Endothelial cell of umbilical vein (primary cell): ENCODE measurements around the gene PTPRT. TPM values are rescaled to one million over a fixed set of nuclear protein-coding genes. Genes with fewer than 3 reads are reported as not detected.

Source experiments
- BruUV-seq: library from RNA; stranded (reverse); fragments of 400-500 nt; replicated peaks from 2 replicates; lab custom pipeline; 2021; lab: Mats Ljungman, UMichigan
- CTCF ChIA-PET: fragments of 300-600, 350-600 bp; sonication (Branson Sonifier 250); formaldehyde crosslinking; loops from one replicate; lab custom pipeline; 2021; ENCODE audit warnings: antibody characterized with exemption, inconsistent platforms; lab: Charles Lee
- POLR2A ChIA-PET: fragments of 300-600, 350-600 bp; sonication (Branson Sonifier 250); formaldehyde crosslinking; loops from one replicate; lab custom pipeline; 2021; ENCODE audit warnings: antibody characterized with exemption, inconsistent platforms; lab: Charles Lee
- DNase-seq: peaks from one replicate; pipeline ENCODE4 v3.0.0-alpha.2; 2011; ENCODE audit warnings: low read depth, low spot score
- FAIRE-seq: peaks from 2 replicates; lab custom pipeline; 2011; peaks lifted over from hg19 to GRCh38; lab: Jason Lieb, UNC
- H2AFZ ChIP-seq: 2 replicates; pipeline ENCODE4 v1.6.0; 2012; ENCODE audit warnings: low read depth, low read length, control low read depth, inconsistent platforms
- H3K27ac ChIP-seq: 2 replicates; pipeline ENCODE4 v1.5.1; 2011; ENCODE audit warnings: low read depth, mild to moderate bottlenecking, control low read depth, low read length, moderate library complexity; ENCODE audit not compliant: insufficient read depth
- H3K27me3 ChIP-seq, 2 experiments: 2 replicates each; pipeline versions ENCODE4 v1.6.0 to v1.6.1; 2011; ENCODE audit warnings: low read length in 2 of 2, mixed read lengths in 1 of 2; ENCODE audit not compliant: control insufficient read depth in 2 of 2, insufficient read depth in 2 of 2
- H3K36me3 ChIP-seq, 2 experiments: 2 replicates in 1 of 2; 3 replicates in 1 of 2; pipeline ENCODE4 v1.5.1; 2011; ENCODE audit warnings: low read length in 2 of 2, mild to moderate bottlenecking in 1 of 2, moderate library complexity in 1 of 2; ENCODE audit not compliant: control insufficient read depth in 2 of 2, insufficient read depth in 2 of 2; ENCODE audit errors: extremely low read depth in 1 of 2
- H3K4me1 ChIP-seq: 3 replicates; pipeline ENCODE4 v1.5.1; 2011; ENCODE audit warnings: mild to moderate bottlenecking, low read length; ENCODE audit not compliant: control insufficient read depth, insufficient read depth; ENCODE audit errors: extremely low read depth
- H3K4me2 ChIP-seq: 2 replicates; pipeline ENCODE4 v1.6.1; 2011; ENCODE audit warnings: low read length, control low read depth, mixed read lengths; ENCODE audit not compliant: insufficient read depth
- H3K4me3 ChIP-seq, 3 experiments: fragments of 200-600 bp in 1 of 3; sonication (generic), shearing (Covaris generic) in 1 of 3; replicated peaks in 1 of 3; 2 replicates each; pipeline ENCODE4 v1.5.1; 2011 to 2016; ENCODE audit warnings: control low read depth in 3 of 3, low read length in 3 of 3, mild to moderate bottlenecking in 2 of 3, inconsistent platforms in 1 of 3, low read depth in 1 of 3, moderate library complexity in 1 of 3; ENCODE audit not compliant: insufficient read depth in 1 of 3
- H3K79me2 ChIP-seq: 2 replicates; pipeline ENCODE4 v1.6.0; 2012; ENCODE audit warnings: low read length, inconsistent platforms; ENCODE audit not compliant: control insufficient read depth, insufficient read depth
- H3K9ac ChIP-seq: replicated peaks from 2 replicates; pipeline ENCODE3; 2011; ENCODE audit warnings: low read length, control low read depth; ENCODE audit not compliant: insufficient read depth; ENCODE audit errors: extremely low read depth
- H3K9me1 ChIP-seq: replicated peaks from 3 replicates; pipeline ENCODE4 v1.6.0; 2011; ENCODE audit warnings: mild to moderate bottlenecking, low read length; ENCODE audit not compliant: control insufficient read depth, insufficient read depth; ENCODE audit errors: extremely low read depth
- H3K9me3 ChIP-seq: replicated peaks from 2 replicates; pipeline ENCODE4 v1.5.1; 2012; ENCODE audit warnings: low read length, inconsistent platforms; ENCODE audit not compliant: control insufficient read depth, insufficient read depth
- H4K20me1 ChIP-seq: replicated peaks from 2 replicates; pipeline ENCODE3; 2011; ENCODE audit warnings: mild to moderate bottlenecking, low read length; ENCODE audit not compliant: control insufficient read depth, insufficient read depth; ENCODE audit errors: extremely low read depth
- EZH2 ChIP-seq: IDR thresholded peaks from 2 replicates; pipeline ENCODE4 v1.6.1; 2012; ENCODE audit warnings: borderline replicate concordance, low read depth, mild to moderate bottlenecking, moderate library complexity, low read length, inconsistent platforms; ENCODE audit not compliant: severe bottlenecking
- FOS ChIP-seq: IDR thresholded peaks from 2 replicates; pipeline ENCODE4 v1.6.1; 2011; ENCODE audit warnings: mild to moderate bottlenecking, low read length, moderate library complexity, borderline replicate concordance; ENCODE audit not compliant: insufficient read depth
- GATA2 ChIP-seq: IDR thresholded peaks from 2 replicates; pipeline ENCODE4 v1.7.0; 2011; ENCODE audit warnings: low read depth, mild to moderate bottlenecking, moderate library complexity, mixed read lengths, low read length; ENCODE audit not compliant: insufficient read length, insufficient read depth
- JUN ChIP-seq: IDR thresholded peaks from 2 replicates; pipeline ENCODE4 v1.6.1; 2011; ENCODE audit warnings: borderline replicate concordance, low read depth; ENCODE audit not compliant: insufficient read length, insufficient read depth
- MAX ChIP-seq: IDR thresholded peaks from 2 replicates; pipeline ENCODE4 v1.6.1; 2011; ENCODE audit not compliant: insufficient read depth, insufficient read length
- MYC ChIP-seq: IDR thresholded peaks from one replicate; pipeline ENCODE4 v1.6.1; 2011; ENCODE audit warnings: mild to moderate bottlenecking, low read depth, low read length
- POLR2A ChIP-seq: IDR thresholded peaks from 2 replicates; pipeline ENCODE4 v1.6.1; 2012; ENCODE audit warnings: low read depth, mild to moderate bottlenecking, control low read depth, low read length
- POLR2AphosphoS5 ChIP-seq: IDR thresholded peaks from 2 replicates; pipeline ENCODE4 v1.6.1; 2012; ENCODE audit warnings: low read depth, mild to moderate bottlenecking, control low read depth, low read length, moderate library complexity; ENCODE audit not compliant: insufficient read depth
- dilution Hi-C: fragments of 300-500 bp; cut with MboI; formaldehyde crosslinking; loops from one replicate; pipeline ENCODE4 v1.15.0; 2019; ENCODE audit warnings: low sequenced_read_pairs; ENCODE audit not compliant: extremely low pct_ligation_motif_present
- intact Hi-C: fragments of 100-400 bp; cut with micrococcal nuclease; formaldehyde crosslinking; loops from one replicate; pipeline ENCODE4 v1.10.0; 2022
- polyA plus RNA-seq, 4 experiments: library from polyadenylated mRNA; depleted of rRNA in 3 of 4; stranded (reverse) in 3 of 4; unstranded in 1 of 4; fragments of >200 nt; gene quantifications; 2 replicates each; pipeline versions ENCODE4 v1.2.1 to v1.2.3, GENCODE V29; 2011 to 2012; ENCODE audit warnings: missing spikeins in 1 of 4
- total RNA-seq: library from RNA; stranded (reverse); gene quantifications from 2 replicates; pipeline ENCODE4 v1.2.3, GENCODE V29; 2021
- TF ChIP-seq, protein P1 (sequence below), 2 donors: IDR thresholded peaks; 1 replicate in 1 of 2; 2 replicates in 1 of 2; pipeline ENCODE4 v1.5.1; 2011; ENCODE audit warnings: low read length in 2 of 2, mild to moderate bottlenecking in 2 of 2, moderate library complexity in 2 of 2, control low read depth in 1 of 2, inconsistent platforms in 1 of 2, low read depth in 1 of 2; ENCODE audit not compliant: insufficient read depth in 1 of 2; ENCODE audit errors: extremely low read depth in 1 of 2

PTPRT gene
- total and polyA plus RNA-seq, 2 donors (not counting 3 experiments of a cell fraction or from before 2014, with no cell fraction given) = not detected

DNA sequence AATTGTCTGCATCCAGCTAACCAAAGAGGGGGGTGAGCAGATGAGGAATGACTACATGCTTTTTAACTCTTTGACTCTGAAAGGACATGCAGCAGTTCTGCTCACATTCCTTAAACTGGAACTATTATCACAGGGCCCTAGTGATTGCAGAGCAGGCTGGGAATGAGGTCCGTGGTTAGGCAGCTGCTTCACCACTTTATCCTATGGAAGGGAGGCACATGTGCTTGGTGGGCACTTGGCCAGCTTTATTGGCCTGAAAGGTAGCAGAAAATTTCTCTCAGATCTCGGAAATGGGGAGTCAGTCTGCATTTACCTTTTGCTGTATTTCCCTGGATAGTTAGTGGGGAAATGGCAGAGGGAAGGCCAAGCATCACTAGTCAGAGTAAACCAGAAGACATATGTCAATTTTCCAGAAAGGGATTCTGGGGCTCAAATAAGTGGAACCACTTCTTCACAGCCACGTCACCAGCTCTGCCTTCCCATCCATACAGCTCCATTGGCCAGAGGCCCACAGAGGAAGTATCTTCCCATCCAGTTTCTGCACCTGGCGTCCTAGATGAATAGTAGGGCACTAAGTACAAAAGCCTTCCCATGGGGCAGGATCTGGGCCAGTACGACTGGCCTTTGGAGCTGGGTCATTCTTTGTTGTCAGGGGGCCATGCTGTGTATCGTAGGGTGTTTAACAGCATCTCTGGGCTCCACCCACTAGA lies 444.8 kb downstream of the PTPRT start:
- peaks cover 8% of the 10 kb centered on the region for H3K9me3 ChIP-seq
- no peak for DNase-seq
- H3K4me3 ChIP-seq = no peak overlapping the region
- no TSS peak for BruUV-seq
- ChIA-PET CTCF (no interaction called here), POLR2A (no interaction called here)
- dilution Hi-C loops = no loop called here
- no peaks in the 10 kb centered on the region for H3K9me1 ChIP-seq
- H3K27ac ChIP-seq = no peak overlapping the region
- no peaks in the 10 kb centered on the region for H4K20me1 ChIP-seq
- H3K79me2 ChIP-seq = no peaks in the 10 kb centered on the region
- H3K9ac ChIP-seq = no peak overlapping the region
- H2AFZ ChIP-seq = no peak overlapping the region
- TF ChIP-seq, protein P1, sequence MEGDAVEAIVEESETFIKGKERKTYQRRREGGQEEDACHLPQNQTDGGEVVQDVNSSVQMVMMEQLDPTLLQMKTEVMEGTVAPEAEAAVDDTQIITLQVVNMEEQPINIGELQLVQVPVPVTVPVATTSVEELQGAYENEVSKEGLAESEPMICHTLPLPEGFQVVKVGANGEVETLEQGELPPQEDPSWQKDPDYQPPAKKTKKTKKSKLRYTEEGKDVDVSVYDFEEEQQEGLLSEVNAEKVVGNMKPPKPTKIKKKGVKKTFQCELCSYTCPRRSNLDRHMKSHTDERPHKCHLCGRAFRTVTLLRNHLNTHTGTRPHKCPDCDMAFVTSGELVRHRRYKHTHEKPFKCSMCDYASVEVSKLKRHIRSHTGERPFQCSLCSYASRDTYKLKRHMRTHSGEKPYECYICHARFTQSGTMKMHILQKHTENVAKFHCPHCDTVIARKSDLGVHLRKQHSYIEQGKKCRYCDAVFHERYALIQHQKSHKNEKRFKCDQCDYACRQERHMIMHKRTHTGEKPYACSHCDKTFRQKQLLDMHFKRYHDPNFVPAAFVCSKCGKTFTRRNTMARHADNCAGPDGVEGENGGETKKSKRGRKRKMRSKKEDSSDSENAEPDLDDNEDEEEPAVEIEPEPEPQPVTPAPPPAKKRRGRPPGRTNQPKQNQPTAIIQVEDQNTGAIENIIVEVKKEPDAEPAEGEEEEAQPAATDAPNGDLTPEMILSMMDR (IDR thresholded peaks at IDR 0.05; ENCODE audit: extremely low read depth in 1 of 2, insufficient read depth in 1 of 2, low read depth in 1 of 2, low read length in 2 of 2) = no peak
- TF ChIP-seq JUN = no peak
- TF ChIP-seq MYC = no peak
- no peaks in the 10 kb centered on the region for H3K36me3 ChIP-seq
- no peaks in the 10 kb centered on the region for H3K27me3 ChIP-seq
- no peak overlapping the region for H3K4me2 ChIP-seq
- H3K4me1 ChIP-seq = no peaks in the 10 kb centered on the region
- FAIRE-seq = no peak
- intact Hi-C loops = no loop called here

GRCh38 chr20:42742926-42743325 lies 446.8 kb downstream of the PTPRT start:
- H3K9me1 ChIP-seq = no peaks in the 10 kb centered on the region
- no peaks in the 10 kb centered on the region for H3K79me2 ChIP-seq
- H2AFZ ChIP-seq = no peak overlapping the region
- ChIA-PET CTCF (no interaction called here), POLR2A (no interaction called here)
- intact Hi-C loops (no loop called here), dilution Hi-C loops (no loop called here)
- no peak overlapping the region for H3K4me3 ChIP-seq
- no peak overlapping the region for H3K27ac ChIP-seq
- peaks cover 8% of the 10 kb centered on the region for H3K9me3 ChIP-seq
- H3K9ac ChIP-seq = no peak overlapping the region
- H3K4me2 ChIP-seq = no peak overlapping the region
- H3K36me3 ChIP-seq = no peaks in the 10 kb centered on the region
- H4K20me1 ChIP-seq = no peaks in the 10 kb centered on the region
- no peaks in the 10 kb centered on the region for H3K4me1 ChIP-seq
- TF ChIP-seq FOS = no peak
- no peak for TF ChIP-seq EZH2
- TF ChIP-seq MAX = no peak
- TF ChIP-seq, protein P1 (IDR thresholded peaks at IDR 0.05; ENCODE audit: extremely low read depth in 1 of 2, insufficient read depth in 1 of 2, low read depth in 1 of 2, low read length in 2 of 2) = no peak
- TF ChIP-seq POLR2A = no peak
- TF ChIP-seq GATA2 = no peak
- TF ChIP-seq MYC = no peak
- TF ChIP-seq JUN = no peak
- no peak for TF ChIP-seq POLR2AphosphoS5
- no TSS peak for BruUV-seq
- DNase-seq (no peak), FAIRE-seq (no peak)
- H3K27me3 ChIP-seq = no peaks in the 10 kb centered on the region
